ENCODE data around the gene LAMTOR5.

Gene LAMTOR5

GRCh38 chr1:110361856-110362255, 45.6 kb downstream of the LAMTOR5 start:
- TF ChIP-seq, protein P1, sequence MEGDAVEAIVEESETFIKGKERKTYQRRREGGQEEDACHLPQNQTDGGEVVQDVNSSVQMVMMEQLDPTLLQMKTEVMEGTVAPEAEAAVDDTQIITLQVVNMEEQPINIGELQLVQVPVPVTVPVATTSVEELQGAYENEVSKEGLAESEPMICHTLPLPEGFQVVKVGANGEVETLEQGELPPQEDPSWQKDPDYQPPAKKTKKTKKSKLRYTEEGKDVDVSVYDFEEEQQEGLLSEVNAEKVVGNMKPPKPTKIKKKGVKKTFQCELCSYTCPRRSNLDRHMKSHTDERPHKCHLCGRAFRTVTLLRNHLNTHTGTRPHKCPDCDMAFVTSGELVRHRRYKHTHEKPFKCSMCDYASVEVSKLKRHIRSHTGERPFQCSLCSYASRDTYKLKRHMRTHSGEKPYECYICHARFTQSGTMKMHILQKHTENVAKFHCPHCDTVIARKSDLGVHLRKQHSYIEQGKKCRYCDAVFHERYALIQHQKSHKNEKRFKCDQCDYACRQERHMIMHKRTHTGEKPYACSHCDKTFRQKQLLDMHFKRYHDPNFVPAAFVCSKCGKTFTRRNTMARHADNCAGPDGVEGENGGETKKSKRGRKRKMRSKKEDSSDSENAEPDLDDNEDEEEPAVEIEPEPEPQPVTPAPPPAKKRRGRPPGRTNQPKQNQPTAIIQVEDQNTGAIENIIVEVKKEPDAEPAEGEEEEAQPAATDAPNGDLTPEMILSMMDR (IDR thresholded peaks at IDR 0.05), result no peak
- H3K27me3 ChIP-seq, result no peaks in the 10 kb centered on the region
- no peak for DNase-seq
- intact Hi-C loops (cut with DNase I; ENCODE audit: low total_unique reads), result no loop called here
- peaks cover 0 to under 1% (median 0%) of the 10 kb centered on the region in 4 donors for H3K4me1 ChIP-seq
- H3K36me3 ChIP-seq, result peaks cover 0 to 35% (median 17%) of the 10 kb centered on the region in 3 donors
- no peaks in the 10 kb centered on the region for H3K9me3 ChIP-seq
- no peak overlapping the region for H3K27ac ChIP-seq
- H3K4me3 ChIP-seq, result no peak overlapping the region

GRCh38 chr1:110360431-110360830, 47.1 kb downstream of the LAMTOR5 start:
- TF ChIP-seq, protein P1 (IDR thresholded peaks at IDR 0.05), result no peak
- intact Hi-C loops (cut with DNase I; ENCODE audit: low total_unique reads), result no loop called here

GRCh38 chr1:110356379-110356778, 51.1 kb downstream of the LAMTOR5 start:
- peaks cover 0 to 12% (median 0%) of the 10 kb centered on the region in 3 donors for H3K36me3 ChIP-seq
- H3K27me3 ChIP-seq, result no peaks in the 10 kb centered on the region
- DNase-seq, result no peak
- no peaks in the 10 kb centered on the region for H3K9me3 ChIP-seq
- peaks cover 0 to 24% (median 6%) of the 10 kb centered on the region in 4 donors for H3K4me1 ChIP-seq
- TF ChIP-seq, protein P1 (IDR thresholded peaks at IDR 0.05), result no peak
- intact Hi-C loops (cut with DNase I; ENCODE audit: low total_unique reads), result no loop called here
- no peak overlapping the region for H3K4me3 ChIP-seq
- H3K27ac ChIP-seq, result no peak overlapping the region

More at GRCh38 chr1:110360431-110360830, 47.1 kb downstream of the LAMTOR5 start:
- no peak for DNase-seq
- no peaks in the 10 kb centered on the region for H3K9me3 ChIP-seq
- H3K27ac ChIP-seq, result no peak overlapping the region
- H3K27me3 ChIP-seq, result no peaks in the 10 kb centered on the region
- H3K36me3 ChIP-seq, result peaks cover 0 to 28% (median 11%) of the 10 kb centered on the region in 3 donors
- no peak overlapping the region for H3K4me3 ChIP-seq
- peaks cover 0 to 13% (median 5%) of the 10 kb centered on the region in 4 donors for H3K4me1 ChIP-seq

DNA sequence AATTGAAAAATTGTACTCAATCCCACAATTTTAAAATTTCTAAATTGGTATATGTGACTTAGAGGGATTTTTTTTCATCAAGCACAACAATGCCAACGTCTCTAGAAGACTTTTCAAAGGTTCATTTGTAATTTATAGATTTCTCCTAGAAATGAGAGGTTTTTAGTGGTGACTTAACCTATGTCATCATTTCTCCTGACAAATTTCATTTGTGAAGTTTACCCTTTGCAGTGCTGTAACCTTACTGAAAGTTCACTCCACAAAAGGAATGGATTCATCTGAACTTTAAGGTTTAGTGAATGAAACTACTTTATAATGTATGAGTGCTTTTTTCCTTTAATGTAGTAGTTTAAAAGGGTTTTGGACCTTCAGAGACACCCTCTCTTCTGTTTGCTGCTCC, 52.2 kb downstream of the LAMTOR5 start:
- H3K4me1 ChIP-seq, result peaks cover 0 to 34% (median 10%) of the 10 kb centered on the region in 4 donors
- TF ChIP-seq, protein P1 (IDR thresholded peaks at IDR 0.05), result no peak
- H3K4me3 ChIP-seq, result no peak overlapping the region
- H3K9me3 ChIP-seq, result no peaks in the 10 kb centered on the region
- no peak overlapping the region for H3K27ac ChIP-seq
- H3K36me3 ChIP-seq, result peaks cover 0 to 12% (median 0%) of the 10 kb centered on the region in 3 donors
- no peaks in the 10 kb centered on the region for H3K27me3 ChIP-seq
- intact Hi-C loops (cut with DNase I; ENCODE audit: low total_unique reads), result no loop called here
- no peak for DNase-seq

Measured in tibial artery (tissue), 4 donors.